Hepatocyte (in vitro differentiated cells): Measurements from ENCODE around the gene ACSL4. TPM values are rescaled to one million over a fixed set of nuclear protein-coding genes. Genes with fewer than 3 reads are reported as not detected.
"Not testable (repeated sequence)": the region's sequence is repeated elsewhere in the genome, so short reads cannot be mapped to it uniquely, and the experiment has no call there.

Experiments
- DNase-seq: peaks from one replicate; pipeline ENCODE4 v3.0.0-alpha.2; 2016; ENCODE audit warnings: low spot score
- H2AFZ ChIP-seq: fragments of 200-600 bp; sonication (generic); 2 replicates; pipeline ENCODE4 v1.6.0; 2016; ENCODE audit warnings: antibody characterized with exemption, mild to moderate bottlenecking
- H3K27ac ChIP-seq: fragments of 200-600 bp; sonication (generic); 2 replicates; pipeline ENCODE4 v1.5.1; 2016; ENCODE audit warnings: mild to moderate bottlenecking
- H3K27me3 ChIP-seq: fragments of 200-600 bp; sonication (generic); 2 replicates; pipeline ENCODE4 v1.6.1; 2016
- H3K36me3 ChIP-seq: fragments of 200-600 bp; sonication (generic); replicated peaks from 2 replicates; pipeline ENCODE4 v1.5.1; 2016; ENCODE audit warnings: low read depth; ENCODE audit not compliant: insufficient read depth
- H3K4me1 ChIP-seq: fragments of 200-600 bp; sonication (generic); 2 replicates; pipeline ENCODE4 v1.5.1; 2016; ENCODE audit warnings: mild to moderate bottlenecking, moderate library complexity; ENCODE audit not compliant: insufficient read depth
- H3K4me2 ChIP-seq: fragments of 200-600 bp; sonication (generic); 2 replicates; pipeline ENCODE4 v1.6.0; 2016
- H3K4me3 ChIP-seq: fragments of 200-600 bp; sonication (generic); 2 replicates; pipeline ENCODE4 v1.5.1; 2016; ENCODE audit warnings: mild to moderate bottlenecking
- H3K79me2 ChIP-seq: fragments of 200-600 bp; sonication (generic); 2 replicates; pipeline ENCODE4 v1.6.0; 2017; ENCODE audit warnings: mild to moderate bottlenecking
- H3K9me2 ChIP-seq: fragments of 200-600 bp; sonication (generic); replicated peaks from 2 replicates; pipeline ENCODE4 v1.6.0; 2017; ENCODE audit warnings: mild to moderate bottlenecking; ENCODE audit not compliant: insufficient read depth
- H3K9me3 ChIP-seq: fragments of 200-600 bp; sonication (generic); 2 replicates; pipeline ENCODE4 v1.5.1; 2016; ENCODE audit warnings: low read depth, mild to moderate bottlenecking
- H4K20me1 ChIP-seq: fragments of 200-600 bp; sonication (generic); 2 replicates; pipeline ENCODE4 v1.6.0; 2016; ENCODE audit warnings: mild to moderate bottlenecking; ENCODE audit not compliant: insufficient read depth, poor library complexity, severe bottlenecking
- EZH2 ChIP-seq: fragments of 200-600 bp; sonication (generic); IDR thresholded peaks from 2 replicates; pipeline ENCODE4 v1.6.1; 2016; ENCODE audit warnings: antibody characterized with exemption, mild to moderate bottlenecking, borderline replicate concordance
- EZH2phosphoT487 ChIP-seq: fragments of 200-600 bp; sonication (generic); IDR thresholded peaks from one replicate; pipeline ENCODE4 v1.6.1; 2018; ENCODE audit warnings: antibody characterized with exemption, mild to moderate bottlenecking, low read depth, moderate library complexity; ENCODE audit not compliant: unreplicated experiment, severe bottlenecking
- WGBS: methylation state at CpG from one replicate; pipeline ENCODE4 v1.1.6; 2016; ENCODE audit warnings: low lambda C conversion rate; ENCODE audit errors: missing lambda C conversion rate; 5-methylcytosine and 5-hydroxymethylcytosine counted together
- polyA plus RNA-seq: library from polyadenylated mRNA; unstranded; fragments of >200 nt; fragmentation: Nextera tagmentation; extraction: Ambion mirVana; gene quantifications from 2 replicates; pipeline ENCODE4 v1.2.1, GENCODE V29; 2016
- total RNA-seq: library from RNA; depleted of rRNA; stranded (reverse); fragments of >200 nt; gene quantifications from 2 replicates; pipeline ENCODE4 v1.2.3, GENCODE V29; 2014
- TF ChIP-seq, protein P1 (sequence below): fragments of 200-600 bp; sonication (generic); IDR thresholded peaks from 2 replicates; pipeline ENCODE4 v1.5.1; 2016; ENCODE audit warnings: antibody characterized with exemption, mild to moderate bottlenecking; ENCODE audit not compliant: poor library complexity

ACSL4 gene
- total and polyA plus RNA-seq, 2 experiments from 2014 or later = 51.8 to 250 TPM

DNA sequence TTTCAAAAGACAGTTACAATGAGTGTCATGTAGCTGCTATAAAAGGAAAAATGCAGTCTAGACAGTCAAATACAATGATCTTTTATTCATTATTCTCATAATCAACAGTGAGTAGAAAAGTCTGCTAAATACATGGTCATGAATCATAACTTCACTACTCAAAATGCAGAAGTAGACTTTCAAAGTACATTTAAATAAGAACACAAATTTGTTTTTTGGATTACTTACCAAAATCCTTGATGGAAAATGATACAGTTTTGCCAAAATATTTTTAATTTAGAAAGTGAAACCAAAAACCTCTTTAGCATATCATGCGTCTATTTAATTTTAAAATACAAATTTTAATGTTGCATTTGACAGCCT is 4.9 kb downstream of the ACSL4 start:
- Histone ChIP-seq H3K9me2 (no peaks in the 10 kb centered on the region), H3K79me2 (peaks cover 33% of the 10 kb centered on the region), H3K4me2 (peak overlapping the region; percentile 43), H4K20me1 (no peaks in the 10 kb centered on the region), H2AFZ (no peak overlapping the region), H3K4me1 (no peaks in the 10 kb centered on the region), H3K27me3 (no peaks in the 10 kb centered on the region), H3K36me3 (no peaks in the 10 kb centered on the region), H3K9me3 (no peaks in the 10 kb centered on the region), H3K27ac (no peak overlapping the region), H3K4me3 (no peak overlapping the region)
- 79% methylated on average over 1 of the region's 1 CpG for WGBS
- TF ChIP-seq EZH2phosphoT487 (no peak), EZH2 (no peak)
- TF ChIP-seq, protein P1, sequence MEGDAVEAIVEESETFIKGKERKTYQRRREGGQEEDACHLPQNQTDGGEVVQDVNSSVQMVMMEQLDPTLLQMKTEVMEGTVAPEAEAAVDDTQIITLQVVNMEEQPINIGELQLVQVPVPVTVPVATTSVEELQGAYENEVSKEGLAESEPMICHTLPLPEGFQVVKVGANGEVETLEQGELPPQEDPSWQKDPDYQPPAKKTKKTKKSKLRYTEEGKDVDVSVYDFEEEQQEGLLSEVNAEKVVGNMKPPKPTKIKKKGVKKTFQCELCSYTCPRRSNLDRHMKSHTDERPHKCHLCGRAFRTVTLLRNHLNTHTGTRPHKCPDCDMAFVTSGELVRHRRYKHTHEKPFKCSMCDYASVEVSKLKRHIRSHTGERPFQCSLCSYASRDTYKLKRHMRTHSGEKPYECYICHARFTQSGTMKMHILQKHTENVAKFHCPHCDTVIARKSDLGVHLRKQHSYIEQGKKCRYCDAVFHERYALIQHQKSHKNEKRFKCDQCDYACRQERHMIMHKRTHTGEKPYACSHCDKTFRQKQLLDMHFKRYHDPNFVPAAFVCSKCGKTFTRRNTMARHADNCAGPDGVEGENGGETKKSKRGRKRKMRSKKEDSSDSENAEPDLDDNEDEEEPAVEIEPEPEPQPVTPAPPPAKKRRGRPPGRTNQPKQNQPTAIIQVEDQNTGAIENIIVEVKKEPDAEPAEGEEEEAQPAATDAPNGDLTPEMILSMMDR = no peak
- no peak for DNase-seq

DNA sequence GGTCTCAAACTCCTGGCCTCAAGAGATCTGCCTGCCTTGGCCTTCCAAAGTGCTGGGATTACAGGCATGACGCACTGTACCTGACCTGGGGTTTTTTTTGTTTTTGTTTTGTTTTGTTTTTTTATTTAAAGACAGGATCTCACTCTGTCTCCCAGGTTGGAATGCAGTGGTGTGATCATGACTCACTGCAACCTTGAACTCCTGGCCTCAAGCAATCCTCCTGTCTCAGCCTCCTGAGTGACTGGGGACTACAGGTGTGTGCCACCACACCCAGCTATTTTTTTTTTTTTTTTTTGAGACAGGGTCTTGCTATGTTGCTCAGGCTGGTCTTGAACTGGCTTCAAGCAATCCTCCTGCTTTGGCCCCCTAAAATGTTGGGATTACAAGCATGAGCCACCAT is 8.1 kb downstream of the ACSL4 start:
- not testable (repeated sequence) for H3K4me1 ChIP-seq, H2AFZ ChIP-seq, H4K20me1 ChIP-seq, H3K9me2 ChIP-seq, H3K4me3 ChIP-seq, H3K9me3 ChIP-seq, H3K27ac ChIP-seq, H3K36me3 ChIP-seq, H3K27me3 ChIP-seq, DNase-seq, H3K4me2 ChIP-seq
- WGBS = 80% methylated on average over 1 of the region's 1 CpG
- H3K79me2 ChIP-seq = peaks cover 12% of the 10 kb centered on the region

DNA sequence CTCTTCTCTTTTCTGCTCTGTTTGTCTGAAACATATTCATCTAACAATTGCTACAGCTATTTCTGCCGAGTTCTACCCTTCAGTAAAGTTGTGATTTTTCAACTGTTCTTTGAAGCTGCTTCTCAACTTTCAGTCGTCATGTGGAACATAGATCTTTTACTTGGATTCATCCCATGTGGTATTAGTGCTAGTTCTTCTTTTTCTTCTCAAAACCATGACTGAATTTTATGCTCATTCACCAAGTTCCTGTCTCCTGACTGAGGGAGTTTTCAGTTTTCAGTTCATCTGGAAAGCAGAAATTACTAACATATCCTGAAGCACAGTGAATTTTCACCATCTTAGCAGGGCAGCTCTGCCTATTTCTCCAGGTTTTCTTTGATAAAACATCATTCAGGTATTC is 12.1 kb downstream of the ACSL4 start:
- Histone ChIP-seq H3K79me2 (peaks cover 2% of the 10 kb centered on the region), H3K4me2 (no peak overlapping the region), H3K9me2 (no peaks in the 10 kb centered on the region), H3K27ac (no peak overlapping the region), H4K20me1 (no peaks in the 10 kb centered on the region), H3K4me1 (no peaks in the 10 kb centered on the region), H3K9me3 (no peaks in the 10 kb centered on the region), H3K4me3 (no peak overlapping the region), H3K27me3 (no peaks in the 10 kb centered on the region), H3K36me3 (peaks cover 3% of the 10 kb centered on the region), H2AFZ (no peak overlapping the region)
- TF ChIP-seq, protein P1 = no peak
- TF ChIP-seq EZH2 (no peak), EZH2phosphoT487 (no peak)
- 49% methylated on average over 2 of the region's 2 CpGs for WGBS
- DNase-seq = no peak

GRCh38 chrX:109719264-109719663 is 13.8 kb downstream of the ACSL4 start:
- no peak overlapping the region for H3K4me3 ChIP-seq
- DNase-seq = no peak
- 80% methylated on average over 2 of the region's 2 CpGs for WGBS
- TF ChIP-seq, protein P1 = no peak
- TF ChIP-seq EZH2phosphoT487 (no peak), EZH2 (no peak)
- H3K27ac ChIP-seq = no peak overlapping the region
- H3K9me3 ChIP-seq = no peaks in the 10 kb centered on the region
- H3K9me2 ChIP-seq = no peaks in the 10 kb centered on the region
- peaks cover 3% of the 10 kb centered on the region for H3K36me3 ChIP-seq
- no peaks in the 10 kb centered on the region for H4K20me1 ChIP-seq
- H3K79me2 ChIP-seq = no peaks in the 10 kb centered on the region
- no peaks in the 10 kb centered on the region for H3K27me3 ChIP-seq
- no peaks in the 10 kb centered on the region for H3K4me1 ChIP-seq
- H2AFZ ChIP-seq = no peak overlapping the region
- H3K4me2 ChIP-seq = no peak overlapping the region
